Nephron (organoid): ENCODE results near the gene KLHL7.
"Not testable (repeated sequence)": the region's sequence is repeated elsewhere in the genome, so short reads cannot be mapped to it uniquely, and the experiment has no call there.

Experiments used
- H3K27ac Mint-ChIP-seq, 3 experiments: 2 replicates each; pipeline ENCODE4 v1.8.0; 2020; ENCODE audit warnings: mixed read lengths in 3 of 3, mild to moderate bottlenecking in 2 of 3, moderate library complexity in 1 of 3
- H3K27me3 Mint-ChIP-seq: 2 replicates; pipeline ENCODE4 v1.8.0; 2021; ENCODE audit warnings: low read depth, mild to moderate bottlenecking, moderate library complexity, mixed read lengths
- H3K36me3 Mint-ChIP-seq: 2 replicates; pipeline ENCODE4 v1.8.0; 2020; ENCODE audit warnings: low read depth, mixed read lengths
- H3K4me1 Mint-ChIP-seq: 2 replicates; pipeline ENCODE4 v1.8.0; 2020; ENCODE audit warnings: mixed read lengths
- H3K4me3 Mint-ChIP-seq, 3 experiments: 2 replicates each; pipeline ENCODE4 v1.8.0; 2020; ENCODE audit warnings: mild to moderate bottlenecking in 3 of 3, mixed read lengths in 3 of 3, moderate library complexity in 2 of 3
- H3K9me3 Mint-ChIP-seq: 2 replicates; pipeline ENCODE4 v1.8.0; 2020; ENCODE audit warnings: mixed read lengths
- TF ChIP-seq, protein P1 (sequence below), 3 experiments: fragments of 200-600 bp; sonication (generic); IDR thresholded peaks; one replicate each; pipeline ENCODE4 v1.5.0; 2021; ENCODE audit warnings: antibody characterized with exemption in 3 of 3; ENCODE audit not compliant: unreplicated experiment in 3 of 3

The KLHL7 gene

DNA sequence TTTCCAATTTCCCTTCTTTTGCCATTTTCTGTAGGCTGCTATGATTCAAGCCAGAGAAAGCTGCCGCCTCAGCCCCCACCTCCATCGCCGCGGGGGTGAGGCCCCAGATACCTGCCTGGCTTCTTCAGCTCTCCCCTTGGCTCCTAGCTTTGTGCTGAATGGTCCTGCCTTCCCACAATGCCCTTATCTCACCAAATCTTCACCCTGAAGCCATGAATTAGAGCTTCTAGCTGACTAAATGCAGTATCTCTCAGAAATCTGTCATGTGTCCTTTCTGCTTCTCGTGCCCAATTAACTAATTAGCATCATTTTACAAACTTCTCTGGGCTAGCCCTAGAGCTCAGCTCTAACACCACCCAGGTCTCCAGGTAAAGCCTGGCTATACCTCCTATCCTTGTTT, 108.8 kb downstream of the KLHL7 start:
- Mint-ChIP-seq H3K9me3 (no peaks in the 10 kb centered on the region), H3K36me3 (no peaks in the 10 kb centered on the region), H3K4me3 (no peak overlapping the region), H3K4me1 (peaks cover 24% of the 10 kb centered on the region), H3K27me3 (peaks cover 3% of the 10 kb centered on the region), H3K27ac (peak overlapping the region in 2 of 3 experiments; percentile 40 to 55)
- TF ChIP-seq, protein P1, sequence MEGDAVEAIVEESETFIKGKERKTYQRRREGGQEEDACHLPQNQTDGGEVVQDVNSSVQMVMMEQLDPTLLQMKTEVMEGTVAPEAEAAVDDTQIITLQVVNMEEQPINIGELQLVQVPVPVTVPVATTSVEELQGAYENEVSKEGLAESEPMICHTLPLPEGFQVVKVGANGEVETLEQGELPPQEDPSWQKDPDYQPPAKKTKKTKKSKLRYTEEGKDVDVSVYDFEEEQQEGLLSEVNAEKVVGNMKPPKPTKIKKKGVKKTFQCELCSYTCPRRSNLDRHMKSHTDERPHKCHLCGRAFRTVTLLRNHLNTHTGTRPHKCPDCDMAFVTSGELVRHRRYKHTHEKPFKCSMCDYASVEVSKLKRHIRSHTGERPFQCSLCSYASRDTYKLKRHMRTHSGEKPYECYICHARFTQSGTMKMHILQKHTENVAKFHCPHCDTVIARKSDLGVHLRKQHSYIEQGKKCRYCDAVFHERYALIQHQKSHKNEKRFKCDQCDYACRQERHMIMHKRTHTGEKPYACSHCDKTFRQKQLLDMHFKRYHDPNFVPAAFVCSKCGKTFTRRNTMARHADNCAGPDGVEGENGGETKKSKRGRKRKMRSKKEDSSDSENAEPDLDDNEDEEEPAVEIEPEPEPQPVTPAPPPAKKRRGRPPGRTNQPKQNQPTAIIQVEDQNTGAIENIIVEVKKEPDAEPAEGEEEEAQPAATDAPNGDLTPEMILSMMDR (IDR thresholded peaks at IDR 0.05; ENCODE audit: unreplicated experiment in 3 of 3): no peak

DNA sequence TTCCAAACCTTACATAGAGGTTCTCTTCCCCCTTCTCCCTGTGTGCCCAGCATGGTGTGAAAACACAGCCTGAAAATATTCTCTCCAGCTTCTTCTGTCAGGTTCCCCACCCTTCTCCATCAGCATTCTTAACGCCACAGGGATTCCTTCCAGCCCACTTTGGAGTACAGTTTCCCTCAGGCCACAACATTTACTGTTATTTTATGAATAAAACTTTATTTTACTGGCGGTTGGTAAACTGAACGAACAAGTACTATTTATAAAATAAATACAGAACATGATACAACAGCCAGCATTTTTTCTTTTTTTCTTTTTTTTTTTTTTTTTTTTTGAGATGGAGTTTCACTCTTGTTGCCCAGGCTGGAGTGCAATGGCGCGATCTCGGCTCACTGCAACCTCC, 109.4 kb downstream of the KLHL7 start:
- Mint-ChIP-seq H3K27me3 (peaks cover 3% of the 10 kb centered on the region), H3K9me3 (no peaks in the 10 kb centered on the region), H3K4me3 (no peak overlapping the region), H3K36me3 (no peaks in the 10 kb centered on the region), H3K27ac (peak overlapping the region in 1 of 3 experiments; percentile 55), H3K4me1 (peaks cover 24% of the 10 kb centered on the region)
- TF ChIP-seq, protein P1 (IDR thresholded peaks at IDR 0.05; ENCODE audit: unreplicated experiment in 3 of 3): no peak

DNA sequence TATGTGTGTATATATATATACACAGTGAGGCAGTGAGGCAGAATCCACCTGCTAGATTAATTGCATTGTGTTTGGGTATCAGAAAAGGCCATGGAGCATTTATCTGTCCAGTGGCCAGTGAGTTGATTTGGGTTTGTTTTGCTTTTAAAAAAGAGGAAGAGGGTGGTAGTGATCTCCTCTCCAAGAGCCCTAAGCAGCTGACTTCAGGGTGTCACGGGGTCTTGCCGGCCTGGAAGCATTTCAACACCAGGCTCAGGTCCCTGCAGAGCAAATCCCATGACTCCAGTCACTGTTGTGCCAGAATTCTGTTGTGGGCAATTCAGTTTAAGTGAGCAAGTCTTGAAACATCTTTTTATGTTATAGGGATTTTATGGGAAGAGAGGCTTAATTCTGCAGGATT, 110.4 kb downstream of the KLHL7 start:
- no peaks in the 10 kb centered on the region for H3K36me3 Mint-ChIP-seq
- peaks cover 3% of the 10 kb centered on the region for H3K27me3 Mint-ChIP-seq
- H3K4me3 Mint-ChIP-seq: no peak overlapping the region
- no peak overlapping the region for H3K27ac Mint-ChIP-seq
- H3K4me1 Mint-ChIP-seq: peaks cover 31% of the 10 kb centered on the region
- no peaks in the 10 kb centered on the region for H3K9me3 Mint-ChIP-seq
- TF ChIP-seq, protein P1 (IDR thresholded peaks at IDR 0.05; ENCODE audit: unreplicated experiment in 3 of 3): no peak

DNA sequence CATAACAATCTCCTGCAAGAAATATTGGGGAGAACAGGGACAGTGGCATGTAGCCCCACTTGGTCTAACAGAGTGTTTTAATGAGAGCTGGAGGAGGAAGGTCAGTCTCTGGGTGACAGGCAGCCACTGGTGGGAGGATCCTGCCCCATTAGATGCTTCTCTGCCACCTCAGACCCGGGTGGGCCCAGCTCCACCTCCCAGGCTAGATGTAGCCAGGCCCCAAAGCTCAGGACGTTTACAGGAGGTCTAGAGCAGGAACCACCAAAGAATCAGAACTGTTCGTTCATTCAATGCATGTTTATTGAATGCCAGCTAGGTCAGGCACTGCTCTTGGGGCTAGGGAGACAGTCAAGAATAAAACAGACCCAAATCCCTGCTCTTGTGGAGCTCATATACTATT, 112.6 kb downstream of the KLHL7 start:
- Mint-ChIP-seq H3K27me3 (no peaks in the 10 kb centered on the region), H3K4me3 (no peak overlapping the region), H3K36me3 (no peaks in the 10 kb centered on the region), H3K4me1 (peaks cover 31% of the 10 kb centered on the region), H3K27ac (no peak overlapping the region), H3K9me3 (no peaks in the 10 kb centered on the region)
- TF ChIP-seq, protein P1 (IDR thresholded peaks at IDR 0.05; ENCODE audit: unreplicated experiment in 3 of 3): no peak

DNA sequence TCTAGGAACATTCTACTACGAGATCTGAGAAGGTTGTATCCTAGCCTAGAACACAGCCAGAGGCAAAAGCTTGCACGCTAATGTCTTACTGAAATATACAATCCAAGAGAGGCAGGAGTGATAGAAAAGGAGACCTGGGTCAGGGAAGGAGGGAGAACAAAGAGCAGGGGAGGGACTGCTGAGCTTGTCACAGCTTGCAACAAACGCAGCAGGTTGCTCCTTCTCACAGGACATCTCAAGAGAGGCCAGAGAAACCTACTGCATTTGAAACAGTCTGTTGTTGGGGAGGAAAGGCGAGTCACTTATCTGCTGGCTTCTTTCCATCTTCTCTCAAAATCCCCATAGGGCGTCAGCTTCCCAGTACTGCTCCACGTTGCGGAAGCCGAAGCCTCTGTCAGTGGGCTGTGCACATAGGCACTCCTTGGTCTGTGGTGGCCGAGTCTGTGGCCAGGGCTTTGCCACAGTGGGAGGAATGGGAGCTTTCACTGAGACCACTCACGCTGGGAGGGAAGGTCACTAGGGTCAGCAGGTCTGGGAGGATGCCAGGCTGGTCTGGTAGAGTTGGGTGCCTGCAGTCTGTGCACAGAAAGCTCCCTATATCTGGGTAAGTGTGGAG, 115.2 kb downstream of the KLHL7 start:
- H3K27me3 Mint-ChIP-seq: no peaks in the 10 kb centered on the region
- H3K4me1 Mint-ChIP-seq: peaks cover 31% of the 10 kb centered on the region
- TF ChIP-seq, protein P1 (IDR thresholded peaks at IDR 0.05; ENCODE audit: unreplicated experiment in 3 of 3): no peak
- H3K4me3 Mint-ChIP-seq: no peak overlapping the region
- peak overlapping the region in 1 of 3 experiments; percentile 11 for H3K27ac Mint-ChIP-seq
- no peaks in the 10 kb centered on the region for H3K36me3 Mint-ChIP-seq
- no peaks in the 10 kb centered on the region for H3K9me3 Mint-ChIP-seq

DNA sequence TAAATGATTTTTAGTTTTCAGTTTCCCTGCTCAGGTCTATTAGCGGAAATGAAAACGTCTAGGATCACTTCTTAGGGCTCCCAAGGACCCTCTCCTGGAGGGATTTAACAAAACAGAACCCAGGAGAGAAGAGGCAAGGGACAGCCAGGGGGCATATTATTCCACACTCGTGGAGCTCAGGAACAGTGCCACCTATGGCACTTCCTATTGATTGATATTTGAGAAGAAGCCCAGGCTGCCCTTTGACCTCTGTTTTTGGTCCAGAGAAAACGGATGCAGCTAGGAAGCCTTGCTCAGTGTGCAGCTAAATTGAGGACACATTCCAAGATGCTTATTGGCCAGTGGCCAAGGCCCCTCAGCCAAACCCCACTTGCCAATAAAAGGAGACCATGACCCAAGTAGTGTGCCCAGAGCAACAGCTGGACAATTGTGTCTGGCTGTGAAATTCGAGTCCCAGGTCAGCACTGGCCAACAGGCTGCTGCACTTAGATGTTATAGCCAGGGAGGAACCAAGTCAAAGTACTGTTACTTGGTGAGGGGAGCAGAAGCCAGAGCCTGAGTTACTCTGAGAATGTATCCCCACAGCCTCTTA, 117.0 kb downstream of the KLHL7 start:
- TF ChIP-seq, protein P1 (IDR thresholded peaks at IDR 0.05; ENCODE audit: unreplicated experiment in 3 of 3): no peak
- no peak overlapping the region for H3K4me3 Mint-ChIP-seq
- no peaks in the 10 kb centered on the region for H3K9me3 Mint-ChIP-seq
- no peak overlapping the region for H3K27ac Mint-ChIP-seq
- peaks cover 28% of the 10 kb centered on the region for H3K4me1 Mint-ChIP-seq
- no peaks in the 10 kb centered on the region for H3K36me3 Mint-ChIP-seq
- no peaks in the 10 kb centered on the region for H3K27me3 Mint-ChIP-seq

DNA sequence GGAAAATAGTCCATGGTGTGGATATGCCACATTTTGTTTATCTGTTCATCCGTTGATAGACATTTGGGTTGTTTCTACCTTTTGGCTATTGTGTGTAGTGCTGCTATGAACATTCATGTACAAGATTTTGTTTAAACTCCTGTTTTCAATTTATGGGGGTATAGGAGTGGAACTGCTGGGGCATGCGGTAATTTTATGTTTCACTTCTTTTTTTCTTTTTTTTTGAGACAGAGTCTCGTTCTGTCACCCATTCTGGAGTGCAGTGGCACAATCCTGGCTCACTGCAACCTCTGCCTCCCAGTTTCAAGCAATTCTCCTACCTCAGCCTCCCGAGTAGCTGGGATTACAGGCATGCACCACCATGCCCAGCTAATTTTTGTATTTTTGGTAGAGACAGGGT, 118.8 kb downstream of the KLHL7 start:
- H3K27me3 Mint-ChIP-seq, H3K4me3 Mint-ChIP-seq, H3K9me3 Mint-ChIP-seq, H3K27ac Mint-ChIP-seq, H3K36me3 Mint-ChIP-seq: not testable (repeated sequence)
- H3K4me1 Mint-ChIP-seq: peaks cover 17% of the 10 kb centered on the region
